Measurements from ENCODE around the gene PPP1R12B. TPM values are rescaled to one million over a fixed set of nuclear protein-coding genes. Genes with fewer than 3 reads are reported as not detected.

PPP1R12B gene
- total RNA-seq, 1 donor = 20.6 TPM

DNA sequence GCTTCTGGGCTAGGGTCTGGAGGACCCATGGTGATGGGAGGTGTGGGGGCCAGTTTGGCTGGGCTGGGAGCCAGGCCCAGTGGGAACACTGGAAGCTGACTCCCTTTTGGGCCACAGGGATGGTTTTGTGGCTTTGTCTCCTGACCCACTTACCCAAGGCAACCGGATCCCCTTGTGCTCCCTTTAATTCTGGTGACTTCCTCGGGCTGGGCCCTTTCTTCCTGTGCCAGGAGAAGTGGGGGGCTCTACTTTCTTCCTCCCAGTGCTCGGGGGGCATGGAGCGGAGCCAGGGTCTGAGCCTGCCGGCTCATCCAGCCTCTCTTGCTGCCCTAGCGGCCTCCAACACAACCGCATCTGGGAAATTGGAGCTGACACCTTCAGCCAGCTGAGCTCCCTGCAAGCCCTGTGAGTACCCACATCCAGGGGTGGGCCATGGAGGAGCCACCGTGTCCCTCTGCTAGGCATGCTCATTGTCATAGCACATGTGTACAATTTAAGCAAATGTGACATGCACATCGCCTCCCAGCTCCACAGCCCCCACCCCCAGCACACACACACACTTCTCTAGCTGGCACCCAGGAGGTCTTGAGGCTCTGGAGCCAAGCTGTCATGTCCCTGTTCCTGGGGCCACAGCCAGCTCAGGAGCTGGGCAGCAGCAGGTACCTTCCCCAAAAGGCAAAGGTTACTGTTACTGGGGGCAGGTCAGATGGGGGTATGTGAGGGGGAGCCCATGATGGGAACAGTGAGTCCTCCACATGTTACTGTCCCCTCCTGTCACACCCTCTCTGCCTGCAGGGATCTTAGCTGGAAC lies 41.8 kb upstream of the PPP1R12B start:
- H3K36me3 ChIP-seq (ENCODE audit: insufficient read depth, low read length) = no peaks in the 10 kb centered on the region
- H3K27ac ChIP-seq (ENCODE audit: low read depth, low read length) = no peak overlapping the region
- no peaks in the 10 kb centered on the region for H3K9me3 ChIP-seq (ENCODE audit: low read depth, low read length)
- peak; percentile 60 for DNase-seq (ENCODE audit: insufficient read length, low spot score, missing footprints)
- H2AFZ ChIP-seq (ENCODE audit: low read length) = no peak overlapping the region
- no peak for TF ChIP-seq CTCF (IDR thresholded peaks at IDR 0.05; ENCODE audit: extremely low read depth, low read depth, low read length)
- H3K27me3 ChIP-seq (ENCODE audit: insufficient read depth, low read length) = peaks cover 20% of the 10 kb centered on the region
- no peaks in the 10 kb centered on the region for H4K20me1 ChIP-seq (ENCODE audit: insufficient read depth, low read length)
- no peak overlapping the region for H3K4me2 ChIP-seq (ENCODE audit: insufficient read depth, low read length)
- no peaks in the 10 kb centered on the region for H3K4me1 ChIP-seq (ENCODE audit: insufficient read depth, low read length)
- no peaks in the 10 kb centered on the region for H3K79me2 ChIP-seq (ENCODE audit: insufficient read depth, low read length)
- H3K4me3 ChIP-seq (ENCODE audit: insufficient read depth, low read length) = no peak overlapping the region

DNA sequence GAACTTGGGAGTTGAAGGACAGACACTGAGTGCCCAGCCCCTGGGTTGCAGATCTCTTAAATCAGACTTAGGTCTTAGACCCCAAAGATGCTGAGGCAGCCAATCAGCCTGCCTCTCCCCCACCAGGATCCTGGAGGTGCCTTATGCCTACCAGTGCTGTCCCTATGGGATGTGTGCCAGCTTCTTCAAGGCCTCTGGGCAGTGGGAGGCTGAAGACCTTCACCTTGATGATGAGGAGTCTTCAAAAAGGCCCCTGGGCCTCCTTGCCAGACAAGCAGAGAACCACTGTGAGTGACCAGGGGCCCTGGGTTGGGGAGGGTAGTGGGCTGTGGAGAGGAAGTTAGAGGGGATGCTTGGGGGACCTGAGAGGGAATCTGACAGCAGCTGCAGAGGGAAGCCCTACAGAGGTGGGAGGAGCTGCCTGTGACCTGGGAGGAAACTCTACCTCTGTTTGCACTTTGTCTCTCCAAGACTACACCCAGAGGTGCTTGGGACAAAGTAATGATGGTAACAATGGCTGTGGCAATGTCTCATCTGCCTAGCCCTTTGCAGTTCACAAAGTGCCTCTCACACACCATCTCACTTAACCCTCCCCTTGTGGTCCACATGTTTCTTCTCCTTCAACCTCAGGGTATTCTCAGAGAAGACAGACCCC lies 38.3 kb upstream of the PPP1R12B start:
- no peaks in the 10 kb centered on the region for H4K20me1 ChIP-seq (ENCODE audit: insufficient read depth, low read length)
- no peak for DNase-seq (ENCODE audit: insufficient read length, low spot score, missing footprints)
- no peaks in the 10 kb centered on the region for H3K4me1 ChIP-seq (ENCODE audit: insufficient read depth, low read length)
- H3K4me3 ChIP-seq (ENCODE audit: insufficient read depth, low read length) = no peak overlapping the region
- H3K36me3 ChIP-seq (ENCODE audit: insufficient read depth, low read length) = no peaks in the 10 kb centered on the region
- H3K27ac ChIP-seq (ENCODE audit: low read depth, low read length) = no peak overlapping the region
- H3K9me3 ChIP-seq (ENCODE audit: low read depth, low read length) = no peaks in the 10 kb centered on the region
- H3K4me2 ChIP-seq (ENCODE audit: insufficient read depth, low read length) = no peak overlapping the region
- TF ChIP-seq CTCF (IDR thresholded peaks at IDR 0.05; ENCODE audit: extremely low read depth, low read depth, low read length) = no peak
- H3K79me2 ChIP-seq (ENCODE audit: insufficient read depth, low read length) = no peaks in the 10 kb centered on the region
- no peak overlapping the region for H2AFZ ChIP-seq (ENCODE audit: low read length)
- peaks cover 29% of the 10 kb centered on the region for H3K27me3 ChIP-seq (ENCODE audit: insufficient read depth, low read length)

- H4K20me1 ChIP-seq (ENCODE audit: insufficient read depth, low read length) = no peaks in the 10 kb centered on the region
- TF ChIP-seq CTCF (IDR thresholded peaks at IDR 0.05; ENCODE audit: extremely low read depth, low read depth, low read length) = no peak
- H3K4me3 ChIP-seq (ENCODE audit: insufficient read depth, low read length) = no peak overlapping the region
- no peaks in the 10 kb centered on the region for H3K79me2 ChIP-seq (ENCODE audit: insufficient read depth, low read length)
- H3K4me2 ChIP-seq (ENCODE audit: insufficient read depth, low read length) = no peak overlapping the region
- no peaks in the 10 kb centered on the region for H3K36me3 ChIP-seq (ENCODE audit: insufficient read depth, low read length)
- H3K27ac ChIP-seq (ENCODE audit: low read depth, low read length) = no peak overlapping the region
- no peaks in the 10 kb centered on the region for H3K4me1 ChIP-seq (ENCODE audit: insufficient read depth, low read length)
- no peaks in the 10 kb centered on the region for H3K9me3 ChIP-seq (ENCODE audit: low read depth, low read length)
- no peak for DNase-seq (ENCODE audit: insufficient read length, low spot score, missing footprints)
- no peak overlapping the region for H2AFZ ChIP-seq (ENCODE audit: low read length)
- peaks cover 29% of the 10 kb centered on the region for H3K27me3 ChIP-seq (ENCODE audit: insufficient read depth, low read length)
Measured at GRCh38 chr1:202310746-202311145, 37.8 kb upstream of the PPP1R12B start.

Measured in osteoblast (primary cell).